ENCODE data around the gene STAP1. TPM values are rescaled to one million over a fixed set of nuclear protein-coding genes. Genes with fewer than 3 reads are reported as not detected.
"Not testable (repeated sequence)": the region's sequence is repeated elsewhere in the genome, so short reads cannot be mapped to it uniquely, and the experiment has no call there.

STAP1 gene
- total RNA-seq, 2 donors from 2014 or later, result 0.78 to 0.81 TPM

GRCh38 chr4:67549123-67549522 is 9.4 kb upstream of the STAP1 start:
- ATAC-seq (ENCODE audit: insufficient number of reproducible peaks, low FRiP score, low read depth) (no peak), DNase-seq (ENCODE audit: low spot score) (no peak)
- Histone ChIP-seq H3K4me1 (ENCODE audit: control insufficient read depth in 1 of 2, low read depth in 2 of 2) (peaks cover 0 to 6% of the 10 kb centered on the region in 2 donors), H3K9me3 (no peaks in the 10 kb centered on the region), H3K36me3 (no peaks in the 10 kb centered on the region), H3K4me3 (no peak overlapping the region), H3K27me3 (replicated peaks; ENCODE audit: insufficient read depth) (no peaks in the 10 kb centered on the region), H3K27ac (no peak overlapping the region)
- no peak for TF ChIP-seq CTCF (IDR thresholded peaks at IDR 0.05)

DNA sequence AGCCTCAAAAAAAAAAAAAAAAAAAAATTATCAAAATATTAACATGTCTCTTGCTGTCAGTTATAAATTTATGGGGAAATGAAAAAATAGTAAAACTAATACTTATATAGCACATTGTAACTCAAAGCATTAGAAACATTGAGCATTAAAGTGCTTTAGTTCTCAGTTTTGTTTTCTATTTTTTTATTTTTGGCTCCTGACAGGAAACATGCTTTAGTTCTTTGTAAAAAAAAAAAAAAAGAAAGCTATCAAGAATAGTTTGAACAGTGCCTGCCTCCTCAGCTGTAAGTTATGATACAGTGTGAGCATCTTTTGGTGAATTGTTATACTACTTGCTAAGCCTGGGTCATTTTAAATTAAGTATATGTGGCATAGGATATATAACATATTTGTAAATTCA is 8.1 kb upstream of the STAP1 start:
- no peak for ATAC-seq (ENCODE audit: insufficient number of reproducible peaks, low FRiP score, low read depth)
- H3K4me1 ChIP-seq (ENCODE audit: control insufficient read depth in 1 of 2, low read depth in 2 of 2), result no peaks in the 10 kb centered on the region
- no peak for TF ChIP-seq CTCF (IDR thresholded peaks at IDR 0.05)
- H3K36me3 ChIP-seq, result no peaks in the 10 kb centered on the region
- no peak overlapping the region for H3K27ac ChIP-seq
- DNase-seq (ENCODE audit: low spot score), result no peak
- no peaks in the 10 kb centered on the region for H3K9me3 ChIP-seq
- H3K4me3 ChIP-seq, result no peak overlapping the region
- no peaks in the 10 kb centered on the region for H3K27me3 ChIP-seq (replicated peaks; ENCODE audit: insufficient read depth)

DNA sequence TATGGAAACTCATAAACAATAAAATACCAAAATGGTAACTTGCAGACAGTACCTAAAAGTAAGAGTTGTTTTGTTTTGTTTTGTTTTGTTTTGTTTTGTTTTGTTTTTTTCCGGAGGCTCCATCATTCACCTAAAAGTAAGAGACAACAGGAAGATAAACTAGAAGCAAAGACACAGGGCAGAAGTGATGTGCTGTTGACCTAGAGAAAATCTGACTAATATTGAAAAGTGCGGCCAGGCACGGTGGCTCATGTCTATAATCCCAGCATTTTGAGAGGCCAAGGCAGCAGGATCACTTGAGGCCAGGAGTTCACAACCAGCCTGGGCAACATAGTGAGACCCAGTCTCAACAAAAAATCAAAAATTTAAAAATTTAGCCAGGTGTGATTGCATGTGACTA is 7.7 kb upstream of the STAP1 start:
- Histone ChIP-seq H3K9me3 (no peaks in the 10 kb centered on the region), H3K36me3 (no peaks in the 10 kb centered on the region), H3K4me3 (no peak overlapping the region), H3K4me1 (ENCODE audit: control insufficient read depth in 1 of 2, low read depth in 2 of 2) (no peaks in the 10 kb centered on the region), H3K27ac (no peak overlapping the region), H3K27me3 (replicated peaks; ENCODE audit: insufficient read depth) (no peaks in the 10 kb centered on the region)
- no peak for TF ChIP-seq CTCF (IDR thresholded peaks at IDR 0.05)
- no peak for DNase-seq (ENCODE audit: low spot score)
- no peak for ATAC-seq (ENCODE audit: insufficient number of reproducible peaks, low FRiP score, low read depth)

GRCh38 chr4:67552146-67552792 is 6.3 kb upstream of the STAP1 start:
- not testable (repeated sequence) for H3K9me3 ChIP-seq; DNase-seq (ENCODE audit: low spot score); ATAC-seq (ENCODE audit: insufficient number of reproducible peaks, low FRiP score, low read depth); H3K27me3 ChIP-seq (replicated peaks; ENCODE audit: insufficient read depth); H3K4me3 ChIP-seq; H3K36me3 ChIP-seq; H3K27ac ChIP-seq; H3K4me1 ChIP-seq (ENCODE audit: control insufficient read depth in 1 of 2, low read depth in 2 of 2)

GRCh38 chr4:67554096-67554495 is 4.4 kb upstream of the STAP1 start:
- Histone ChIP-seq H3K4me1 (ENCODE audit: control insufficient read depth in 1 of 2, low read depth in 2 of 2) (no peaks in the 10 kb centered on the region), H3K27ac (no peak overlapping the region), H3K9me3 (no peaks in the 10 kb centered on the region), H3K27me3 (replicated peaks; ENCODE audit: insufficient read depth) (no peaks in the 10 kb centered on the region), H3K4me3 (no peak overlapping the region), H3K36me3 (no peaks in the 10 kb centered on the region)
- DNase-seq (ENCODE audit: low spot score) (no peak), ATAC-seq (ENCODE audit: insufficient number of reproducible peaks, low FRiP score, low read depth) (no peak)
- no peak for TF ChIP-seq CTCF (IDR thresholded peaks at IDR 0.05)

- no peaks in the 10 kb centered on the region for H3K4me1 ChIP-seq (ENCODE audit: control insufficient read depth in 1 of 2, low read depth in 2 of 2)
- no peak overlapping the region for H3K4me3 ChIP-seq
- no peaks in the 10 kb centered on the region for H3K27me3 ChIP-seq (replicated peaks; ENCODE audit: insufficient read depth)
- TF ChIP-seq CTCF (IDR thresholded peaks at IDR 0.05), result no peak
- ATAC-seq (ENCODE audit: insufficient number of reproducible peaks, low FRiP score, low read depth) (no peak), DNase-seq (ENCODE audit: low spot score) (no peak)
- H3K36me3 ChIP-seq, result no peaks in the 10 kb centered on the region
- H3K27ac ChIP-seq, result no peak overlapping the region
- no peaks in the 10 kb centered on the region for H3K9me3 ChIP-seq
Observed at GRCh38 chr4:67555447-67555846, 3.1 kb upstream of the STAP1 start.

Data from thoracic aorta (tissue), 2 donors.